HG02798 (cell line): ENCODE measurements around the gene STRA8.
"Not testable (repeated sequence)": the region's sequence is repeated elsewhere in the genome, so short reads cannot be mapped to it uniquely, and the experiment has no call there.

ENCODE experiments used
- ATAC-seq: cut with Tn5 transposase; IDR thresholded peaks from one replicate; pipeline ENCODE4 v1.9.1; 2021; ENCODE audit warnings: mild to moderate bottlenecking; ENCODE audit not compliant: unreplicated experiment, poor library complexity

STRA8 gene

GRCh38 chr7:135234095-135234494 lies 457 bp downstream of the STRA8 start:
- not testable (repeated sequence) for ATAC-seq

DNA sequence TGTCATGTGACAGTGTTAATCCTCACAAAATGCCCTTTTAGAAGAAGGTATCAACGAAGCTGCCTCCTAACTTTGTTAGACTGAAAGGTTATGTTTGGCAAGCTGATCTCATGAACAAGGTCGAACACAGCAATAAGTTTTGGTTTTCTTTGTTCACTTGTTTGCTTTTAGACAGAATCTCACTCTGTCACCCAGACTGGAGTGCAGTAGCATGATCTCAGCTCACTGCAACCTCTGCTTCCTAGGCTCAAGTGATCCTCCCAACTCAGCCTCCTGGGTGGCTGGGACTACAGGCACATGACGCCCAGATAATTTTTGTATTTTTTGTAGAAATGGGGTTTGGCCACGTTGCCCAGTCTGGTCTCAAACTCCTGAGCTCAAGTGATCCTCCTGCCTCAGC lies 1.1 kb downstream of the STRA8 start:
- no peak for ATAC-seq

DNA sequence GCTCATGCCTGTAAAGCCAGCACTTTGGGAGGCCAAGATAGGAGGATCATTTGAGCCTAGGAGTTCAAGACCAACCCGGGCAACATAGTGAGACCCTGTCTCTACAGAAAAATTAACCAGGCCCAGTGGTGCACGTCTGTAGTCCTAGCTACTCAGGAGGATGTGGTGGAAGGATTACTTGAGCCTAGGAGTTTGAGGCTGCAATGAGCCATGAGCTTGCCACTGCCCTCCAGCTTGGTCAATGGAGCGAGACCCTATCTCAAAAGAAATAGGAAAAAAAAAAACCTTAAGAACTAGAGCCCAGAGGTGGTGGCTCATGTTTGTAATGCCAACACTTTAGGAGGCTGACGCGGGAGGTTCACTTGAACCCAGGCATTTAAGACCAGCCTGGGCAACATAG lies 2.2 kb downstream of the STRA8 start:
- no peak for ATAC-seq

DNA sequence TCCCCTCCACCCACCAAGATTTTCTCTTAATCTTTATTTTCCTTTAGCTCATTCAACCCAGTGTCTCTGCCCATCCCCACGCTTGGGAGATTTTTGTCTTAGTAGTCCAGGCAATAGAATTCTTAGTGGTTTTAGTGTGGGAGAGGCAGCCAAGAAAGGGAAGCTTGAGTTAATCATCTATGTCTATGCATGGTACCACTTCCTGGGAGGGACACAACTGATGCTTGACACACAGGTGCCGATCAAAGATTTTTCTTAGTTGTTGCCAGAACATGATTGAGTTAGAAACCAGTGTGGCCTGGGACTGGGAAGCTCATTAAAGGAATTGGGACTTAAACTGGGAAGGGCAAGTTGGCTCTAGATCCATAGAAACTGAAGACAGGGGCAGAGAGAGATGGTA lies 3.1 kb downstream of the STRA8 start:
- ATAC-seq = peak; percentile 79

DNA sequence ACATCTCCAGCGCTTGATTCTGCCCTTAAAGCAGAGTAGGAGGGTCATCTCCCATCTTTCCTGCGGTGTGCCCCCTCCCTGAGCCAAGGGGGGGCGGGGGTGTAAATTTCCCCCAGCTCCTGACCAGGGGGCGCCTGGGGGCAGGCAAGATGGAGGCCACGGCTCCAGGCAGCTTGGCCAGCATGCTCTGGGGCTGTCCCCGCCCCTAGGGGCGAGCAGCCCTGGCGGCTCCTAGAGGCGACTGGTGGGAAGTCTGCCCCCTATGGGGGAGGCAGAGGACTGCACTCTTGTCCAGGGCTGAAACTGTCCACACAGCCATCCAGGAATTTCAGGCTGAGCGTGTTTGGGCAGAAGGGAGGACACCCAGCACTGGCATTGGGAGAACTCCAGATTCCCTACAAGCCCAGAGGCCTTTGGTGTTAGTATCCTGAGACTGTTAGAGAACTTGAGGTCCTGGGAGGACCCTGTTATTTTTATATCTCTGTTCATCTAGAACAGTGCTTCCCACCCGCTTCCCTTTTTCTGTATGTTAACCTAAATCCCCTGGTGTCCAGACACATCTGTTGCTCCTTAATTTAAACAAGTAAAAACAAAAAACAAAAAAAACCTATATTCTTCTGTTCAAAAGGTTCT lies 4.6 kb downstream of the STRA8 start:
- ATAC-seq = no peak

DNA sequence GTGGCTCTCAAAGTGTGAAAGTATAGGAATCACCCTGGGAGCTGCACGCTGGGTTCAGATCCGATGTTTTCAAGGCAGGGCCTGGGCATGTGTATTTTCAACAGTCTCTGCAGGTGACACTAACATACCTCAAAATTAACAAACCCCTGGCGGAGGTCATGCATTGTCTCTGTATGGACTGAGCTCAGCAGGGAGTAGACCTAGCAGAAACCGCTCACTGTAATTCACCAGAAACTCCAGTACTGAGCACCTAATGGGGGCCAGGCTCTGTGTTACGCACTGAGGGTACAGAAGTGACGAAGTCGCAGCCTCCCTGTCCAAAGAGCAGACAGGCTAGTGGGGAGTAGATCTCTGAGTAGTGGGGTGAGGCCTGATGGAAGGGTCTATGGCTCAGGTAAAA lies 5.6 kb downstream of the STRA8 start:
- ATAC-seq = no peak

DNA sequence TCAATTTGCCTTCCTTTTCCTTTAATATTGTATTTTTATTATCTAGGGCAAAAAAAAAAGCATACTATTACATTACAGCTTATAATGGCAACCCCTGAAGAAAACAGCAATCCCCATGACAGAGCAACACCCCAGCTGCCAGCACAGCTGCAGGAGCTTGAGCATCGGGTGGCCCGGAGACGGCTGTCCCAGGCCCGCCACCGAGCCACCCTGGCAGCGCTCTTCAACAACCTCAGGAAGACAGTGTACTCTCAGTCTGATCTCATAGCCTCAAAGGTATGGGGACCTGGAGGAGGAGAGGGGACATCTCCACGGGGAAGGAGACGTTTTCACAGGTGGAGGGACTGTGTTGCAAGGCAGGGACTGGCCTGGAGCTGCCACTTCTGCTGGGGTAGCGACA lies 6.8 kb downstream of the STRA8 start:
- ATAC-seq = no peak

- no peak for ATAC-seq
Observed at GRCh38 chr7:135242096-135242684, 8.6 kb downstream of the STRA8 start.

GRCh38 chr7:135245226-135246190 lies 11.9 kb downstream of the STRA8 start:
- no peak for ATAC-seq

DNA sequence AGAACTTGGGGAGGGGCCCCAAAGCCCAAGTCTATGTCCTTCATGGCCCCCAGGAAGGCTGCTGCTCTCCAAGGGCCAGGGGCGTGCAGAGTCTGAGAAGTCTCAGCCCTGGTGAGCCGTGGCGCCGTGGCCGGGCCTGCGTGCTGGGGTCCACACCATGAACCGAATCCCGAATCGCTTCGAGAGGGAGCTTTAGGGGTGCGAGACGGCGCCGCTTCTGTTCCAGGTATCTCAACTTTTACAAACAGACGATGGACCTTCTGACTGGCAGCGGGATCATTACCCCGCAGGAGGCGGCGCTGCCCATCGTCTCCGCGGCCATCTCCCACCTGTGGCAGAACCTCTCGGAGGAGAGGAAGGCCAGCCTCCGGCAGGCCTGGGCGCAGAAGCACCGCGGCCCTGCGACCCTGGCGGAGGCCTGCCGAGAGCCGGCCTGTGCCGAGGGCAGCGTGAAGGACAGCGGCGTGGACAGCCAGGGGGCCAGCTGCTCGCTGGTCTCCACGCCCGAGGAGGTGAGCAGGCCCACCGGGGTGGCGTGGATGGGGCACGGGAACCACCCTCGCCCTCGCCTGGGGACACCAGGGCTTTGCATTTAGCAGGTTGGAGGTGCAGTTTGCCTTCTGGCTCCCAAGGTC lies 12.7 kb downstream of the STRA8 start:
- ATAC-seq = no peak

DNA sequence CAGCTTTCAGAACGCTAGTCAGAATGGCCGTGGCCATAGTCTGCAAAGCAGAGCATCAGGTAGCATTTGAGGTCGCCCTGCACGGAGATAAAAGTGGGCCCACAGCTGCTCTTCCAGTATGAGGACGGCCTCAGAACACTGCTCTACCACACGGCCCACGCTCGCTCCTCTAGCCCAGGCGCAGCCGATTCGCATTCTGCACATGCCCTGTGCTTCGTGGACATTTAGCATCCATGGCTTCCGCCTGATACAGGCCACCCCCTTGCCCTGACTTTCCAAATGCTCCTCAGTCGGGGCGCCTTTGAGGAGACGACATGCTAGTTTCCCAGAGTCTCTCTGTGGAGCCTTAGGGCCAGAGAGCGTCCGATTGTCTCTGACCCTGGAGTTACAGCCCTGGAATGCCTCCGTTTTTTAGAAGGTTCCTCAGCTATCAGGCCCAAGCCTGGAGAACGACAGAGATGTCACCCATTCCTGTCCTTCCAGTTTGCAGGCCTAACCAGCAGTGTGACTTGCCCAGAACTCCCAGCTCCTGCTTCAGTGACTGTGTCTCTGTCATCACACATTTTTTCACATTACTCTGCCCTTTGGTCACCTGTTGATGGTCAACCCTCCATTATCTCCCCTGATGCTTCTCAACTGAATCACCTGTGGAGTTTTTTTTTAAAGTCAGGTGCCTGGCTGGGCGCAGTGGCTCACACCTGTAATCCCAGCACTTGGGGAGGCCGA lies 14.3 kb downstream of the STRA8 start:
- ATAC-seq = no peak

- no peak for ATAC-seq
Observed at GRCh38 chr7:135248546-135248945, 14.9 kb downstream of the STRA8 start.

- ATAC-seq = peak; percentile 40
Observed at GRCh38 chr7:135251496-135252391, 18.1 kb downstream of the STRA8 start.

DNA sequence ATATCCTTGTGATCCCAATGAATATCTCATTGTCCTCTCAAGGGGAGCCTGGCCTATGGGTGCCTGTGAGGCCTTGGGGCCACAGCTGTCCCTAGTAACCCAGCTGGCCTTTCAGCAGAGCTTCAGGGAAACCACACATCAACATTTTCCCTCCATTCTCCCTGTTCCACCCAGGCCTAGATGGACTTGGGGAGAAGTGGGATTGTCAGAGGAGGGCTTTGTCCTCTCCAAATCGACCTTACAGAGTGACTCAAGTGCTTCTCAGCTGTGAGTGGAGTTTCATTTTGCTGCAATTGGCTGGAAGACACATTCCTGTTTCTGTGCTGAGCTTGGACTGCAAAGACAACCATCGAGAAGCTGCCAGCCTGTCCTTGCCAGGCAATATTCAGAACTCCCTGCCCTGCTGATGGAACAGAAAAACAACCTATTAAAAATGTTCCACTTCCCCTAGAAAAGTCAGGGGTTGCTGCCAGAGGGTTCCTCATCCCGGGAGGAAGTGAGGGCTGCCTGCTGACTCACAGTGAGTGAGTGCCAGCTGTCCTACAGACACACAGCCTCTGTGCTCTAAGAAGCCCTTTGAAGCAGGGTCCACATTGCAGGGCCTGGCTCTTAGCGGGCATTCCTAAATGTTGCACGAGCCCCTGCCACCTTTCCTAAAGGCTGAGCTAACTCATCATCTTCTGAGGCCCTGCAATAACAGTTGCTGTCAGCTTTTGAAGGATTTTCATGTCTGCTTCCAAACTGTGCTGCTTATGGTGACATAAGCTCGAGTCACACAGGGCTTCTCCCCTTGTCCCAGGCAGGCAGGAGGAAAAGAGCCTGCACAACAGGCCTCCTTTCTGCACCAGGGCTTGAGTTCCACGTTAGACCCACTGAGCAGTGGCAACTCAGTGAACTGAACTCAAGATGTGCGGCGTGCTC lies 20.5 kb downstream of the STRA8 start:
- no peak for ATAC-seq

DNA sequence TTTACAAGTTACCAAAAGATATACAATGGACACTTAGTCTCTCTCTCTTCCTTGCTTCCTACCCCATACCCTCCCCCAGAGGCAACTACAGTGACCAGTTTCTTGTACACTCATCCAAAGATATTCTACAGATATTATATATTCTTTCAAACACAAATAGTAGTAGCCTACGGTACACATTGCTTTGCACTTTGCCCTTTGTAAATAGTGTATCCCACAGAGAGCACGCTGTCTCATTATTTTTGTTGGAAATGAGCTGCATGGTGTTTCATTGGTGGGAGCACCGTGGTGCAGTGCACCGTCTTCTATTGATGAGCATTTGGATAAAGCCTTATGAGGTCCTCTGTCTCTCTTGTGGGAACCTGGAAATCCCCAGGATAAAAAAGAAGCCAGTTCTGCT lies 24.2 kb downstream of the STRA8 start:
- no peak for ATAC-seq

DNA sequence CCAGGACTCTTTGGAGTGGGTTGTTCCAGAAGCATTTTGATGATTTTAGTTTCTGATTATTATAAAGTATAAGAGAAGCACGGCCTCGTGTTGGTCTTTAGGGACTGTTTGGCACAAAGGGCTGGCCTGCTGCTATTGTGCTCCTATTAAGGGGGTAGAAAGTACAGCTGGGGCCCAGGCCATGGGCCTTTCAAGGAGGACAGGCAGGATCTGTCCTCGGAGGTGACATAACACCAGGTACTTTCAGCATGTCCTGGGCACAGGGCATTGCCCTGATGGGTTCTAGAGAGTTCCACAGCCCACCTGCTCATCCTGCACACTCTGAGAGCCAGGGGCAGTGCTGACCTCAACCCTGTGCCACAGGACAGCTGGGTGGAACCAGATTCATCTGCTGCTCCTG lies 24.9 kb downstream of the STRA8 start:
- no peak for ATAC-seq

DNA sequence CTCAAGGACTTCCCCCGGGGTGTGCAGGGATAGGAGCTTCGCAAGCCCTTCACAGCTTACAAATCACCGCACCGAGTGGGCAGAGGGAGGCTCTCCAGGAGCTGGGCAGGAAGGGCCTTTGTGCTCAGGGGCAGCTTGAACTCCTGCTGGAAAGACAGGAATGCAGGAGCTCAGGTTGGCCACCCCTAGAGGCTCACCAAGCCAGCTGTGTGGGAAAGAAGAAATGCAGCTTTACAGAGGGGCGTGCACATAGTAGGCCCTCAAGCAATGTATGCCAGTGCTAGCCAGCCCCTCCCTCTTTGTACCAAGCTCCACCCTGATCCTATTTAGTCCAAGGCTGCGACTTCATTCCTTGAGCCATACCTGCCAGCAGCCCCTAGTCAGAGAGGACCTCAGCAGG lies 26.1 kb downstream of the STRA8 start:
- no peak for ATAC-seq

GRCh38 chr7:135260470-135260869 lies 26.8 kb downstream of the STRA8 start:
- ATAC-seq = no peak
